OCI-LY3 (cell line): ENCODE measurements around the gene RBM22.

Source experiments
- H2AFZ ChIP-seq: fragments of 200-600, 300-600 bp; shearing (Covaris generic); 2 replicates; pipeline ENCODE4 v1.6.0; 2014; ENCODE audit warnings: antibody characterized with exemption, low read depth, low read length
- H3K27ac ChIP-seq: fragments of 200-600, 300-600 bp; sonication (generic); 2 replicates; pipeline ENCODE4 v1.5.1; 2014; ENCODE audit warnings: mild to moderate bottlenecking, low read length, moderate library complexity, mixed read lengths
- H3K27me3 ChIP-seq: fragments of 200-600, 300-600 bp; sonication (generic); 2 replicates; pipeline ENCODE4 v1.6.1; 2014; ENCODE audit warnings: low read depth, low read length, mixed read lengths
- H3K36me3 ChIP-seq: fragments of 200-600, 300-600 bp; sonication (generic); replicated peaks from 2 replicates; pipeline ENCODE3; 2014; ENCODE audit warnings: low read depth, low read length, mixed read lengths
- H3K4me1 ChIP-seq: fragments of 300-600, 200-600 bp; sonication (generic); 2 replicates; pipeline ENCODE4 v1.6.1; 2014; ENCODE audit warnings: low read length, mixed read lengths
- H3K4me2 ChIP-seq: fragments of 200-600, 300-600 bp; sonication (generic); 2 replicates; pipeline ENCODE4 v1.6.1; 2014; ENCODE audit warnings: low read length, mixed read lengths
- H3K4me3 ChIP-seq: fragments of 300-600, 200-600 bp; sonication (generic); 2 replicates; pipeline ENCODE4 v1.5.1; 2014; ENCODE audit warnings: antibody characterized with exemption, mild to moderate bottlenecking, low read length, moderate library complexity
- H3K79me2 ChIP-seq: fragments of 300-600, 200-600 bp; shearing (Covaris generic); 2 replicates; pipeline ENCODE4 v1.6.1; 2014; ENCODE audit warnings: mild to moderate bottlenecking, low read length, mixed read lengths
- H3K9ac ChIP-seq: fragments of 300-600, 200-600 bp; shearing (Covaris generic); 2 replicates; pipeline ENCODE4 v1.6.0; 2014; ENCODE audit warnings: mild to moderate bottlenecking, low read length, moderate library complexity
- H3K9me3 ChIP-seq: fragments of 200-600, 300-600 bp; shearing (Covaris generic); 2 replicates; pipeline ENCODE4 v1.6.1; 2014; ENCODE audit warnings: low read length, mixed read lengths; ENCODE audit not compliant: insufficient read depth
- H4K20me1 ChIP-seq: fragments of 200-600, 300-600 bp; sonication (generic); 2 replicates; pipeline ENCODE4 v1.6.1; 2016; ENCODE audit warnings: low read length, mixed read lengths; ENCODE audit not compliant: insufficient read depth
- EZH2phosphoT487 ChIP-seq: fragments of 200-600 bp; shearing (Covaris generic); IDR thresholded peaks from 2 replicates; pipeline ENCODE4 v1.6.1; 2018; ENCODE audit warnings: antibody characterized with exemption, mixed run types, low read depth
- TF ChIP-seq, protein P1 (sequence below): fragments of 200-600, 300-600 bp; sonication (generic); IDR thresholded peaks from 2 replicates; pipeline ENCODE4 v1.5.1; 2014; ENCODE audit warnings: antibody characterized with exemption, low read length, low read depth

Gene RBM22

DNA sequence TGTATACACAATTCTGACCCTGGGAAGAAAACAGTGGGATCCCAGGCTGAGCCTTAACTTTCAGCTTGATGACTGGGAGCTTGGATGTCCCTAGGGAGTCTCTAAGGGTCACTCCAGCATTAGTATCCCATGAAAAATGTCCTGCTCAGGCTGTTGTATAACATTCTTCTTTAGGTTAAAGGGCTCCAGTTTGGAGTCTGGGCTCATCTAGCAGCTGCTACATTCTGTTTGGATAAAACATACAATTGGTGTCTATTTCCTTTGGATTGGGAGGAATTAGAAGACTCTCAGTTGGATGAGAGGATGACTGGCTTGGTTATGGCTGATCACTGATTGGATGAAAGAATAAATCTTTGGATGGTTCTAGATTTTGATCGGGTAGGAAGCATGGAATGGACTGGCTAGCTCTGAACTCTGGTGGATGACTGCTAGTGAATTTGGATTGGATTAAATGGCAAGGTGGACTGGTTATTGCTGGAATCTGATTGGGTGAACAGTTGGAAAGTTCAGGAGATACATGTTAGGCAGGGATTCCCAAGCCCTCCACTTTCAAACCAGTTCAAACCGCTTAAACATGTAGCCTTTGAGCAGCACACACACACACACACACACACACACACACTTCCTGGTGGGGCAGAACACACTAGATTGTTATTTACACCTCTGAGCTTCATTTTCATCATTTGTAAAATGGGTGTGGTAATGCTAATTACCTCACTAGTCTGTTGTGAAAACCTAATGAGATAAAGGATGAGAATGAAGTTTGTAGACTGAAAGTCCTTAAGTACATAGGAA is 46.9 kb downstream of the RBM22 start:
- Histone ChIP-seq H3K4me1 (peaks cover 13% of the 10 kb centered on the region; the same call in 1 of the 2 replicates), H3K9ac (no peak overlapping the region), H3K4me3 (no peak overlapping the region), H3K4me2 (no peak overlapping the region), H3K9me3 (no peaks in the 10 kb centered on the region), H3K27me3 (no peaks in the 10 kb centered on the region), H3K27ac (no peak overlapping the region), H3K79me2 (no peaks in the 10 kb centered on the region), H3K36me3 (no peaks in the 10 kb centered on the region), H4K20me1 (no peaks in the 10 kb centered on the region), H2AFZ (no peak overlapping the region)
- TF ChIP-seq EZH2phosphoT487: no peak
- TF ChIP-seq, protein P1, sequence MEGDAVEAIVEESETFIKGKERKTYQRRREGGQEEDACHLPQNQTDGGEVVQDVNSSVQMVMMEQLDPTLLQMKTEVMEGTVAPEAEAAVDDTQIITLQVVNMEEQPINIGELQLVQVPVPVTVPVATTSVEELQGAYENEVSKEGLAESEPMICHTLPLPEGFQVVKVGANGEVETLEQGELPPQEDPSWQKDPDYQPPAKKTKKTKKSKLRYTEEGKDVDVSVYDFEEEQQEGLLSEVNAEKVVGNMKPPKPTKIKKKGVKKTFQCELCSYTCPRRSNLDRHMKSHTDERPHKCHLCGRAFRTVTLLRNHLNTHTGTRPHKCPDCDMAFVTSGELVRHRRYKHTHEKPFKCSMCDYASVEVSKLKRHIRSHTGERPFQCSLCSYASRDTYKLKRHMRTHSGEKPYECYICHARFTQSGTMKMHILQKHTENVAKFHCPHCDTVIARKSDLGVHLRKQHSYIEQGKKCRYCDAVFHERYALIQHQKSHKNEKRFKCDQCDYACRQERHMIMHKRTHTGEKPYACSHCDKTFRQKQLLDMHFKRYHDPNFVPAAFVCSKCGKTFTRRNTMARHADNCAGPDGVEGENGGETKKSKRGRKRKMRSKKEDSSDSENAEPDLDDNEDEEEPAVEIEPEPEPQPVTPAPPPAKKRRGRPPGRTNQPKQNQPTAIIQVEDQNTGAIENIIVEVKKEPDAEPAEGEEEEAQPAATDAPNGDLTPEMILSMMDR: no peak

DNA sequence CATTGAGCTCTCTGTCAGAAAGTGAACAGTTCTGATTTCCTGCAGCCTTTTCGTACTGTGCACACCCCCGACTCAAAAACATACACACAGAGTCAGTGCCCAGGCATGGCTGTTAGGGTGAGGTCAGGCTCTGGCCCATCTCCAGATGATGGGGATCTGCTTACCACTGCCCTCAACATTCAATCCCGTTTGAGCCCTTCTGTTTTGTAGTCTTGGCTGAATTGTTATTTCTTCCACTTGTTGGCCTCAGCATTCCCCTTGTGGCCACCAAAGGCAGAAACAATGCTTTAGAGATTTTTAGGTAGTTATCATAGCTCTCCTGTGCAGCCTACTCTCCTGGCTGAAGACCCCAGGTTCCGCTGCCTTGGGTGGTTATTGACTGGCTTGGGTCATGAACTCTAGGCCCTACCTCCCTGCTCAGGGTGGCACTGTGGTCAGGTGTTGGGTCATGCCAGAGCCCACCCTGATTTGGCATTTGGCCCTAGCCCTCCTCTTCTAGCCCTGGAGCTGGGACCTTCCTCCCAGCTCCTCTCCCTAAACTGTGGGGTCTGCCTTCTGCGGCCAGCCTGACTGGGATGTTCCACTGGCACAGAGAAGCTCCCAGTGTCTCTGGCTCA is 47.6 kb downstream of the RBM22 start:
- Histone ChIP-seq H3K4me2 (no peak overlapping the region), H3K27ac (no peak overlapping the region), H3K4me3 (no peak overlapping the region)

DNA sequence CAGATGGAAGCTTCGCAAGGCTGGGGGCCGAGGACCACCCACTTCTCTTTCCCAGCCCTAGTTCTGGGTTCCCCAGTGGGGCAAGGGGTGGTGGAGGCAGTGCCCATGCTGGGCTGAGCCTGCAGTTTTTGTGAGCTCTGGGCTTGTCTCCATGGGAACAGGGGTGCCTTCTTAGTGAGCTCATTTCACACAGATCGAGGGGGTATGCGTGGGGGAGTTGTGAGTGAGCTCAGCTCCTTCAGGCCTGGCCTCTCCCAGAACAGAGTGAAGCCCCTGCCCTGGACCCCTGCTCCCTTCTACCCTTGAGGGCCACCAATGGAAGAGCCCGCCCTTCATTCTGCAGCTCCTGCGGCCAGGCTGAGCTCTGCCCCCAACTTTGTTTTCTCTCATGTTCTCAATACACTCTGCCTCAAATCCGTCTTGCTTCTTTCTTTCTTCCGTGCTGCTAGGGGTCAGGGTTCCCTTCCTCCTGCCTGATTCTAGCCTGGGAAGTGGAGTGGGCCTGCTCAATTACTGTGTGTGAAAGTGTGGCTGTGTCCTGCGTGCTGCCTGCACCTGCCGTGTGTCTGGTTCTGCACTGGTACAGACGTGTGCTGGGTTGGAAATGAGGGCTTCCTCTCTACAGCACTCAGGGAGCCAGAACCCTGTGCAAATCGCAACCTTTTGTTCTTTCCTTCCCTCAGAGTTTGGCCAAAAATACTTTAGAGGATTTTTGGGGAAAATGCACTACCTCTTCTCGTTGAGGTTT is 48.8 kb downstream of the RBM22 start:
- H3K36me3 ChIP-seq: no peaks in the 10 kb centered on the region
- TF ChIP-seq, protein P1: no peak
- no peak for TF ChIP-seq EZH2phosphoT487
- H3K4me3 ChIP-seq: no peak overlapping the region
- H4K20me1 ChIP-seq: no peaks in the 10 kb centered on the region
- H3K27me3 ChIP-seq: no peaks in the 10 kb centered on the region
- H3K9ac ChIP-seq: no peak overlapping the region
- no peak overlapping the region for H3K27ac ChIP-seq
- peaks cover 11% of the 10 kb centered on the region; the same call in 1 of the 2 replicates for H3K4me1 ChIP-seq
- no peaks in the 10 kb centered on the region for H3K79me2 ChIP-seq
- H3K9me3 ChIP-seq: no peaks in the 10 kb centered on the region
- no peak overlapping the region for H3K4me2 ChIP-seq
- no peak overlapping the region for H2AFZ ChIP-seq

More for the DNA sequence above, 47.6 kb downstream of the RBM22 start:
- Histone ChIP-seq H3K9ac (no peak overlapping the region), H3K27me3 (no peaks in the 10 kb centered on the region), H3K4me1 (peaks cover 13% of the 10 kb centered on the region; the same call in 1 of the 2 replicates), H3K36me3 (no peaks in the 10 kb centered on the region), H2AFZ (no peak overlapping the region), H4K20me1 (no peaks in the 10 kb centered on the region), H3K9me3 (no peaks in the 10 kb centered on the region), H3K79me2 (no peaks in the 10 kb centered on the region)
- TF ChIP-seq, protein P1: no peak
- TF ChIP-seq EZH2phosphoT487: no peak

DNA sequence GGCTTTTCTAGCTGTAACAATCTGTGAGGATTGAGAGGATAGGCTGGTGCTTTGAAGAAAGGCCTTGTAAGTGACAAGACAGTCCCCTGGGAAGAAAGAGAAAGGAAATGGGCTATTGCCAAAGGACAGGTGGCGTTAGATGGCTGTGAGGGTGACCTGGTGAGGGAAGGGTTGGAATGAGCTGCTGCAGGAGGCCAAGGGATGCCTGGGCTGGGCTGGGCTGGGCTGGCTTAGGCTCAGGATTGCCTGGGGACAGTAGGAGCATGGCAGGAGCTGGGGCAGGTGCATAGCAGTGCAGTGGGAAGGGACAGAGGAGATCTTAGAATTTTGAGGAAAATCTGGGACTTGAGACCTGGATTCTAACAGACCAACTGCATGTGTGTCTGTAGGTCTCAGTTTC is 49.5 kb downstream of the RBM22 start:
- no peak overlapping the region for H3K4me3 ChIP-seq
- no peaks in the 10 kb centered on the region for H3K36me3 ChIP-seq
- H3K9me3 ChIP-seq: no peaks in the 10 kb centered on the region
- H3K79me2 ChIP-seq: no peaks in the 10 kb centered on the region
- no peak overlapping the region for H3K27ac ChIP-seq
- H3K4me1 ChIP-seq: peaks cover 9% of the 10 kb centered on the region; the same call in 1 of the 2 replicates
- H3K9ac ChIP-seq: no peak overlapping the region
- H3K27me3 ChIP-seq: no peaks in the 10 kb centered on the region
- H3K4me2 ChIP-seq: no peak overlapping the region
- no peaks in the 10 kb centered on the region for H4K20me1 ChIP-seq
- TF ChIP-seq, protein P1: no peak
- no peak for TF ChIP-seq EZH2phosphoT487
- H2AFZ ChIP-seq: no peak overlapping the region
